Measurements from ENCODE around the gene LIPG. TPM values are rescaled to one million over a fixed set of nuclear protein-coding genes. Genes with fewer than 3 reads are reported as not detected.

Gene LIPG
- total RNA-seq, 1 experiment from 2014 or later: 5.5 TPM

- Histone ChIP-seq H3K27me3 (ENCODE audit: control insufficient read depth, insufficient read depth, low read length) (peaks cover 34% of the 10 kb centered on the region), H3K4me3 (ENCODE audit: insufficient read depth, low read depth, low read length) (peak overlapping the region; percentile 48; the same call in 1 of the 2 replicates), H3K36me3 (replicated peaks; ENCODE audit: control insufficient read depth, insufficient read depth, low read length) (no peaks in the 10 kb centered on the region)
- DNase-seq: no peak
These were observed 1.6 kb upstream of the LIPG start for GRCh38 chr18:49560277-49560623.

- H3K27me3 ChIP-seq (ENCODE audit: control insufficient read depth, insufficient read depth, low read length): peaks cover 34% of the 10 kb centered on the region
- peak overlapping the region; percentile 48 for H3K4me3 ChIP-seq (ENCODE audit: insufficient read depth, low read depth, low read length)
- DNase-seq: peak; percentile 79
- no peaks in the 10 kb centered on the region for H3K36me3 ChIP-seq (replicated peaks; ENCODE audit: control insufficient read depth, insufficient read depth, low read length)
These were observed 1.1 kb upstream of the LIPG start for GRCh38 chr18:49560624-49561288.

GRCh38 chr18:49562481-49563129, 748 bp downstream of the LIPG start:
- H3K36me3 ChIP-seq (replicated peaks; ENCODE audit: control insufficient read depth, insufficient read depth, low read length): no peaks in the 10 kb centered on the region
- peak overlapping the region; percentile 48 for H3K4me3 ChIP-seq (ENCODE audit: insufficient read depth, low read depth, low read length)
- peak; percentile 68 for DNase-seq
- H3K27me3 ChIP-seq (ENCODE audit: control insufficient read depth, insufficient read depth, low read length): peaks cover 34% of the 10 kb centered on the region

DNA sequence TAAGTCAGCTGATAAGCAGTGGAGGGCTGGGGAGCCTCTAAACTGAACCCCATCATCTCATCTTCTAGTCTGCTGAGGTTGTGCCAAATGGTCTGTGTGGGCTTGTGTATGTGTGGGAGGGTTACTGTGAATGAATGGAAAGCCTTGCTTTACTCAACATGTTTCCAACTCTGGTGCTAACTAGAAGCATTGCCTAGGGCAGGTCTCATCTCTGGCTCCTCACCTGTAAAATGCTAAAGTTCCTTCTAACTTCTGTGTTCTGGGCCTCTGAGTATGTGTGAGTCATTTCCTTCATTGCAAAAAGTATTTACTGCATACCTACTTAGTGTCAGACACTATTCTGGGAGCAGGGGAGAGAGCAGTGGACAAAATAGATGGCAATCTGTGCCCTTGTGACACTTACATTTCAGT, 1.3 kb downstream of the LIPG start:
- no peaks in the 10 kb centered on the region for H3K36me3 ChIP-seq (replicated peaks; ENCODE audit: control insufficient read depth, insufficient read depth, low read length)
- peak overlapping the region; percentile 48; the same call in 1 of the 2 replicates for H3K4me3 ChIP-seq (ENCODE audit: insufficient read depth, low read depth, low read length)
- no peak for DNase-seq
- H3K27me3 ChIP-seq (ENCODE audit: control insufficient read depth, insufficient read depth, low read length): peaks cover 34% of the 10 kb centered on the region

- H3K27me3 ChIP-seq (ENCODE audit: control insufficient read depth, insufficient read depth, low read length): peaks cover 34% of the 10 kb centered on the region
These were observed 2.1 kb downstream of the LIPG start for GRCh38 chr18:49563701-49564517.

GRCh38 chr18:49564518-49564834, 2.6 kb downstream of the LIPG start:
- H3K27me3 ChIP-seq (ENCODE audit: control insufficient read depth, insufficient read depth, low read length): peaks cover 34% of the 10 kb centered on the region
- DNase-seq: no peak
- no peaks in the 10 kb centered on the region; the same call in 1 of the 2 replicates for H3K36me3 ChIP-seq (replicated peaks; ENCODE audit: control insufficient read depth, insufficient read depth, low read length)
- H3K4me3 ChIP-seq (ENCODE audit: insufficient read depth, low read depth, low read length): no peak overlapping the region

More at GRCh38 chr18:49563701-49564517, 2.1 kb downstream of the LIPG start:
- no peak for DNase-seq
- H3K4me3 ChIP-seq (ENCODE audit: insufficient read depth, low read depth, low read length): no peak overlapping the region
- H3K36me3 ChIP-seq (replicated peaks; ENCODE audit: control insufficient read depth, insufficient read depth, low read length): no peaks in the 10 kb centered on the region; the same call in 1 of the 2 replicates

- Histone ChIP-seq H3K4me3 (ENCODE audit: insufficient read depth, low read depth, low read length) (no peak overlapping the region), H3K27me3 (ENCODE audit: control insufficient read depth, insufficient read depth, low read length) (peaks cover 30% of the 10 kb centered on the region), H3K36me3 (replicated peaks; ENCODE audit: control insufficient read depth, insufficient read depth, low read length) (no peaks in the 10 kb centered on the region; the same call in 1 of the 2 replicates)
- DNase-seq: no peak
These were observed 3.2 kb downstream of the LIPG start for GRCh38 chr18:49565101-49565500.

GRCh38 chr18:49565612-49566011, 3.8 kb downstream of the LIPG start:
- H3K36me3 ChIP-seq (replicated peaks; ENCODE audit: control insufficient read depth, insufficient read depth, low read length): no peaks in the 10 kb centered on the region; the same call in 1 of the 2 replicates
- no peak for DNase-seq
- peaks cover 25% of the 10 kb centered on the region for H3K27me3 ChIP-seq (ENCODE audit: control insufficient read depth, insufficient read depth, low read length)
- no peak overlapping the region for H3K4me3 ChIP-seq (ENCODE audit: insufficient read depth, low read depth, low read length)

DNA sequence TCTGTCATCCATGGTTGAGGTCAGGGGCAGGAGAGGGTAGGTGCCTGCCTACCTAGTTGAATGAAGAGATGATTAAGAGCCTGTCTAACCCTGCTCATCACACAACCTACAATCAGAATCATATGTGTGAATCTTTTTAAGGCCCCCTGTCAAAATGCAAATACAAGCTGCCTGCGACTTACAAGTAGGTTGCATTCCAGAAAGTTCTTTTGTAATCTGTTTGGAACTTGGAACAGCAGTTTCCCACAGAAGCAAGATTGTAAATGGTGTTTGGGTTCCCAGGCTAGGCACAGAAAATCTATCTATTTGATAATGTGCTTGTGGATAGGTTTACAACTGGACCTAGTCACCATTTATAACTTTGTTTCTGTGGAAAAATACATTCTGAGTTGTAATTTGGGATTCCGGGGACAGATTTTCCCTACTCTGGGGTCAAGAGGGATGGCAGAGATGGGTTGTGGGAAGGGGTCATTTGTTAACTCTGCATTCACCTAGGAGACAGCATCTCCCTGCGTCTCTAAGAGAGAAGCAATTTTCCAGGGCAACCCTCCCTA, 4.4 kb downstream of the LIPG start:
- no peak for DNase-seq
- peaks cover 19% of the 10 kb centered on the region for H3K27me3 ChIP-seq (ENCODE audit: control insufficient read depth, insufficient read depth, low read length)
- no peak overlapping the region for H3K4me3 ChIP-seq (ENCODE audit: insufficient read depth, low read depth, low read length)
- no peaks in the 10 kb centered on the region; the same call in 1 of the 2 replicates for H3K36me3 ChIP-seq (replicated peaks; ENCODE audit: control insufficient read depth, insufficient read depth, low read length)

DNA sequence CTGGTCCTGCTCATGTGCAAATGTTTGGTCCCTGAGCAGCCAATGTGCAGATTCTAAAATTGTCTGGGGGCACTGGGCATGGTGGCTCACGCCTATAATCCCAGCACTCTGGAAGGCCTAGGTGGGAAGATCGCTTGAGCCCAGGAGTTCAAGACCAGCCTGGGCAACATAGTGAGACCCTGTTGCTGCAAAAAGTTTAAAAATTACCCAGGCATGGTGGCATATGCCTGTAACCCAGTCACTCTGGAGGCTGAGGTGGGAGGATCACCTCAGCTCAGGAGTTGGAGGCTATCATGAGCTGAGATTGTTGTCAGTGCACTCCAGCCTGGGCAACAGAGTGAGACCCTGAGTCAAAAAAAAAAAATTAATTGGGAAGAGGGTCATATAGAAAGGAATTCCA, 5.1 kb downstream of the LIPG start:
- no peak for DNase-seq
- H3K27me3 ChIP-seq (ENCODE audit: control insufficient read depth, insufficient read depth, low read length): peaks cover 14% of the 10 kb centered on the region
- H3K4me3 ChIP-seq (ENCODE audit: insufficient read depth, low read depth, low read length): no peak overlapping the region
- H3K36me3 ChIP-seq (replicated peaks; ENCODE audit: control insufficient read depth, insufficient read depth, low read length): no peaks in the 10 kb centered on the region; the same call in 1 of the 2 replicates

DNA sequence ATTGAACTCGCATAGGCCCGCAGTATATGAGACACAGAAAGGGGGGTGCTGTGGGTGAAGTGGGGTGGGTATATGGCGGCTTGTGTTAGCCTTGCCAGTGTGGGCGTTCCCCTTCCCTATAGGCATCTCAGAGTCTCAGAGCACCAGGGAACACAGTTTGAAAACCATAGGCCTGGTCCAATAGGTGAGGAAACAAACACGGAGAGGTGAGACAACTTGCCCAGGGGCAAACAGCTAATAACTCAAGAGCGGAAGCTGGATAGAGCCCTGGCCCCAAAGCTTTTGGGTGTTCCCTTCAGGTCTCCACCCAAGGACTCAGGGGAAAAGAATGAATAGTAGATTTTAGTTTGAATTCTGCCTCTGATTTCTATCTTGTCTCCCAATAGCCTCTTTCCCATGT, 7.9 kb downstream of the LIPG start:
- H3K27me3 ChIP-seq (ENCODE audit: control insufficient read depth, insufficient read depth, low read length): 0 out of 2 replicates have a peak, but pooled peaks cover 1% of the 10 kb centered on the region
- H3K36me3 ChIP-seq (replicated peaks; ENCODE audit: control insufficient read depth, insufficient read depth, low read length): no peaks in the 10 kb centered on the region; the same call in 1 of the 2 replicates
- H3K4me3 ChIP-seq (ENCODE audit: insufficient read depth, low read depth, low read length): no peak overlapping the region
- DNase-seq: no peak

GRCh38 chr18:49570836-49571235, 9.0 kb downstream of the LIPG start:
- Histone ChIP-seq H3K27me3 (ENCODE audit: control insufficient read depth, insufficient read depth, low read length) (no peaks in the 10 kb centered on the region), H3K36me3 (replicated peaks; ENCODE audit: control insufficient read depth, insufficient read depth, low read length) (no peaks in the 10 kb centered on the region; the same call in 1 of the 2 replicates), H3K4me3 (ENCODE audit: insufficient read depth, low read depth, low read length) (no peak overlapping the region)
- no peak for DNase-seq

GRCh38 chr18:49572611-49573345, 10.9 kb downstream of the LIPG start:
- no peak for DNase-seq
- no peaks in the 10 kb centered on the region for H3K27me3 ChIP-seq (ENCODE audit: control insufficient read depth, insufficient read depth, low read length)
- H3K36me3 ChIP-seq (replicated peaks; ENCODE audit: control insufficient read depth, insufficient read depth, low read length): no peaks in the 10 kb centered on the region; the same call in 1 of the 2 replicates
- no peak overlapping the region for H3K4me3 ChIP-seq (ENCODE audit: insufficient read depth, low read depth, low read length)

GRCh38 chr18:49573835-49574234, 12.0 kb downstream of the LIPG start:
- Histone ChIP-seq H3K4me3 (ENCODE audit: insufficient read depth, low read depth, low read length) (no peak overlapping the region), H3K27me3 (ENCODE audit: control insufficient read depth, insufficient read depth, low read length) (no peaks in the 10 kb centered on the region), H3K36me3 (replicated peaks; ENCODE audit: control insufficient read depth, insufficient read depth, low read length) (no peaks in the 10 kb centered on the region)
- no peak for DNase-seq

Measured in H7 (cell line).